Measurements from ENCODE around the gene AKR1C2.
"Not testable (repeated sequence)": the region's sequence is repeated elsewhere in the genome, so short reads cannot be mapped to it uniquely, and the experiment has no call there.

The AKR1C2 gene

GRCh38 chr10:4961558-4961957 is 42.1 kb downstream of the AKR1C2 start:
- not testable (repeated sequence) for DNase-seq (ENCODE audit: low read depth in 2 of 2)

- not testable (repeated sequence) for DNase-seq (ENCODE audit: low read depth in 2 of 2)
Measured at GRCh38 chr10:4956955-4957645, 46.6 kb downstream of the AKR1C2 start.

- DNase-seq (ENCODE audit: low read depth in 2 of 2), result not testable (repeated sequence)
Measured at GRCh38 chr10:4956088-4956487, 47.6 kb downstream of the AKR1C2 start.

- no peak for DNase-seq (ENCODE audit: low read depth in 2 of 2)
Measured at GRCh38 chr10:4953405-4953804, 50.3 kb downstream of the AKR1C2 start.

- not testable (repeated sequence) for DNase-seq (ENCODE audit: low read depth in 2 of 2)
Measured at GRCh38 chr10:4951512-4952162, 52.0 kb downstream of the AKR1C2 start.

- DNase-seq (ENCODE audit: low read depth in 2 of 2), result no peak
Measured at GRCh38 chr10:4947635-4948596, 55.7 kb downstream of the AKR1C2 start.

GRCh38 chr10:4947039-4947634 is 56.5 kb downstream of the AKR1C2 start:
- no peak for DNase-seq (ENCODE audit: low read depth in 2 of 2)

- no peak for DNase-seq (ENCODE audit: low read depth in 2 of 2)
Measured at GRCh38 chr10:4945766-4946717, 57.6 kb downstream of the AKR1C2 start.

GRCh38 chr10:4944841-4945240 is 58.8 kb downstream of the AKR1C2 start:
- no peak for DNase-seq (ENCODE audit: low read depth in 2 of 2)

- no peak for DNase-seq (ENCODE audit: low read depth in 2 of 2)
Measured at GRCh38 chr10:4943821-4944220, 59.8 kb downstream of the AKR1C2 start.

GRCh38 chr10:4943416-4943815 is 60.2 kb downstream of the AKR1C2 start:
- DNase-seq (ENCODE audit: low read depth in 2 of 2), result not testable (repeated sequence)

GRCh38 chr10:4942931-4943330 is 60.7 kb downstream of the AKR1C2 start:
- DNase-seq (ENCODE audit: low read depth in 2 of 2), result not testable (repeated sequence)

- no peak for DNase-seq (ENCODE audit: low read depth in 2 of 2)
Measured at GRCh38 chr10:4941540-4942330, 61.9 kb downstream of the AKR1C2 start.

GRCh38 chr10:4940909-4941308 is 62.7 kb downstream of the AKR1C2 start:
- not testable (repeated sequence) for DNase-seq (ENCODE audit: low read depth in 2 of 2)

GRCh38 chr10:4940073-4940428 is 63.6 kb downstream of the AKR1C2 start:
- DNase-seq (ENCODE audit: low read depth in 2 of 2), result not testable (repeated sequence)

GRCh38 chr10:4939224-4940072 is 64.2 kb downstream of the AKR1C2 start:
- no peak for DNase-seq (ENCODE audit: low read depth in 2 of 2)

All from stimulated activated CD8-positive, alpha-beta memory T cell treated with anti-CD3 and anti-CD28 coated beads, Interleukin-15, amount 100 ng/mL, for 4 hours (primary cell).